BJ (cell line): ENCODE results near the gene EARS2. TPM values are rescaled to one million over a fixed set of nuclear protein-coding genes. Genes with fewer than 3 reads are reported as not detected.

Source experiments
- CTCF ChIA-PET: fragments of 350-600 bp; formaldehyde crosslinking; extraction: SDS; loops from one replicate; lab custom pipeline; 2021; ENCODE audit warnings: antibody characterized with exemption, inconsistent platforms; lab: Yijun Ruan, JAX
- POLR2A ChIA-PET: fragments of 300-600 bp; sonication (Branson Sonifier 250); formaldehyde crosslinking; extraction: SDS; loops from one replicate; lab custom pipeline; 2021; ENCODE audit warnings: antibody characterized with exemption; lab: Charles Lee
- DNase-seq: peaks from one replicate; pipeline ENCODE4 v3.0.0-alpha.2; 2011; ENCODE audit warnings: low read depth
- H3K27me3 ChIP-seq: 2 replicates; pipeline ENCODE4 v1.6.0; 2011; ENCODE audit warnings: low read length; ENCODE audit not compliant: control insufficient read depth, insufficient read depth
- H3K36me3 ChIP-seq: 2 replicates; pipeline ENCODE4 v1.5.1; 2011; ENCODE audit warnings: low read length; ENCODE audit not compliant: control insufficient read depth, insufficient read depth
- H3K4me3 ChIP-seq: 2 replicates; pipeline ENCODE4 v1.5.1; 2011; ENCODE audit warnings: low read depth, mild to moderate bottlenecking, control low read depth, low read length
- polyA plus RNA-seq: library from polyadenylated mRNA; depleted of rRNA; stranded (reverse); fragments of >200 nt; gene quantifications from 2 replicates; pipeline ENCODE4 v1.2.3, GENCODE V29; 2011
- TF ChIP-seq, protein P1 (sequence below): IDR thresholded peaks from 2 replicates; pipeline ENCODE4 v1.5.1; 2011; ENCODE audit warnings: low read depth, mild to moderate bottlenecking, control low read depth, inconsistent platforms, low read length, moderate library complexity; ENCODE audit not compliant: insufficient read depth

EARS2 gene
- polyA plus RNA-seq, 1 experiment: 28.8 TPM

DNA sequence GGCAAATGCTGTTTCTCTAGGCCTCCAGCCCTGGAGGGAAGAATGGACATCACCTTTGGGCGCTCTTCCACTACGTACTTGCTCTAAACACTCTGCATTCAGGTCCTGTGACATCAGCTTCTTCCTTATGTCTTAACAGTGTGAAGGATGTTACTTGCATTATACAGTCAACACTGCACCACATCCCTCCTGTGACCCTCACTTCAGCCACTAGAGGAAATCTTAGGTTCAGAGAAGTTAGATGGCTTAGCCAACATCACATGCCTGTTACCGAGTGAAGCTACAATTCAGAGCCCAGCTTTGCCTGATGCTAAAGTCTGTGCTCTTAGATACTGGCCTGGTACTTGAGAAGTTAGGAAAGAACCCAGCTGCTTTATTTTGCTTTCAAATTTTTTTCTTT lies 18.7 kb upstream of the EARS2 start:
- no peak for DNase-seq
- Histone ChIP-seq H3K36me3 (peaks cover 21% of the 10 kb centered on the region), H3K27me3 (no peaks in the 10 kb centered on the region), H3K4me3 (no peak overlapping the region)
- POLR2A ChIA-PET: interaction anchor here (0.7 kb wide), 1 partner anchor 14 kb away, joined by 3 read pairs; no protein-coding TSS in a partner anchor
- CTCF ChIA-PET: interaction anchor here (0.5 to 2.0 kb wide), 2 partner anchors 18 to 21 kb away, joined by 3 to 6 read pairs; partner anchors contain the start of genes EARS2 and UBFD1
- TF ChIP-seq, protein P1, sequence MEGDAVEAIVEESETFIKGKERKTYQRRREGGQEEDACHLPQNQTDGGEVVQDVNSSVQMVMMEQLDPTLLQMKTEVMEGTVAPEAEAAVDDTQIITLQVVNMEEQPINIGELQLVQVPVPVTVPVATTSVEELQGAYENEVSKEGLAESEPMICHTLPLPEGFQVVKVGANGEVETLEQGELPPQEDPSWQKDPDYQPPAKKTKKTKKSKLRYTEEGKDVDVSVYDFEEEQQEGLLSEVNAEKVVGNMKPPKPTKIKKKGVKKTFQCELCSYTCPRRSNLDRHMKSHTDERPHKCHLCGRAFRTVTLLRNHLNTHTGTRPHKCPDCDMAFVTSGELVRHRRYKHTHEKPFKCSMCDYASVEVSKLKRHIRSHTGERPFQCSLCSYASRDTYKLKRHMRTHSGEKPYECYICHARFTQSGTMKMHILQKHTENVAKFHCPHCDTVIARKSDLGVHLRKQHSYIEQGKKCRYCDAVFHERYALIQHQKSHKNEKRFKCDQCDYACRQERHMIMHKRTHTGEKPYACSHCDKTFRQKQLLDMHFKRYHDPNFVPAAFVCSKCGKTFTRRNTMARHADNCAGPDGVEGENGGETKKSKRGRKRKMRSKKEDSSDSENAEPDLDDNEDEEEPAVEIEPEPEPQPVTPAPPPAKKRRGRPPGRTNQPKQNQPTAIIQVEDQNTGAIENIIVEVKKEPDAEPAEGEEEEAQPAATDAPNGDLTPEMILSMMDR: no peak

DNA sequence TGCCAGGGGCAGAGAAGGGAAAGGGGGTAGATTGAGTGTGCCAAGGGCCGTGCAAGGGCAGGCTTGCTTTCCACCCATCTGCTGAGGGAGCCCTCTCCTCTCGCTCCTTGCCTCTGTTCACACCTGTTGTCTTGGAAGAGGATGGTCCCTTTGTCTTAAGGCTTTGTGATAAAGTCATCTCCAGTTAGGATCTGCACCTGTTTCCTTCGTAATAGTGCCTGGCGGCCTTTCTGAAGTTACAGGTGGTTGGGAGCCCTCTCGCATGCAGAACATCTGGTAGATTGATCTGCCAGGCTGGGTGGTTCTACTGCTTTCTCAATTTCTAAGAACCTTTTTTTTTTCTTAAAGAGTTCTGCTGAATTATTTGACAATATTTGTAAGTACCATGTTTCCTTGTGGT lies 16.7 kb upstream of the EARS2 start:
- CTCF ChIA-PET: no interaction called here
- POLR2A ChIA-PET: no interaction called here

DNA sequence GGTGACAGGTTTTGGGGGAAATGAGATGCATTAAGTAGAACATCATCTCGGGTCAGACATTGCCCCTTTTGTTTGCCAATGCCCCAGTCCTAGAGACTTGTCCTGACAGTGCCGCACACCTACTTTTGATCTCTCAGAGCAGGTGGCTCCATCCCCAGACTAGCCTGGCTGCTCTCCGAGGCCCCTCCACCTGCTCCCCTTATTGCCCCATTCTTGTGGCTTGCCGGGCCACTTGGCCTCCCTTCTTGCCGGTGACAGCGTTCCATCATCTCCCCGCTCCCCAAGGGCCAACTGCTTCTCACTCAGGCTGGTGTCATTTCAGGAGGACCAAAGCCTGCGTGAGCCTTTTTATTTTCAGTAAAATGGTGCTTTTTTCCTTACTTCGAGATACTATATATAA lies 15.2 kb upstream of the EARS2 start:
- Histone ChIP-seq H3K36me3 (peaks cover 27% of the 10 kb centered on the region), H3K27me3 (no peaks in the 10 kb centered on the region), H3K4me3 (no peak overlapping the region)
- ChIA-PET CTCF (interaction anchor here (1.9 kb wide), 1 partner anchor 24 kb away, joined by 6 read pairs; the partner anchor contains the start of gene NDUFAB1), POLR2A (no interaction called here)
- TF ChIP-seq, protein P1: no peak
- DNase-seq: no peak

More for the DNA sequence above, 16.7 kb upstream of the EARS2 start:
- DNase-seq: no peak
- no peaks in the 10 kb centered on the region for H3K27me3 ChIP-seq
- TF ChIP-seq, protein P1: no peak
- no peak overlapping the region for H3K4me3 ChIP-seq
- peaks cover 19% of the 10 kb centered on the region for H3K36me3 ChIP-seq

- peaks cover 28% of the 10 kb centered on the region for H3K36me3 ChIP-seq
- no peak overlapping the region for H3K4me3 ChIP-seq
- CTCF ChIA-PET: interaction anchor here (1.9 to 2.0 kb wide), 2 partner anchors 14 to 25 kb away, joined by 6 to 10 read pairs; partner anchors contain the start of genes EARS2, NDUFAB1 and UBFD1
- no peaks in the 10 kb centered on the region for H3K27me3 ChIP-seq
- TF ChIP-seq, protein P1: no peak
- DNase-seq: no peak
- POLR2A ChIA-PET: no interaction called here
Measured at GRCh38 chr16:23571895-23572294, 14.7 kb upstream of the EARS2 start.

DNA sequence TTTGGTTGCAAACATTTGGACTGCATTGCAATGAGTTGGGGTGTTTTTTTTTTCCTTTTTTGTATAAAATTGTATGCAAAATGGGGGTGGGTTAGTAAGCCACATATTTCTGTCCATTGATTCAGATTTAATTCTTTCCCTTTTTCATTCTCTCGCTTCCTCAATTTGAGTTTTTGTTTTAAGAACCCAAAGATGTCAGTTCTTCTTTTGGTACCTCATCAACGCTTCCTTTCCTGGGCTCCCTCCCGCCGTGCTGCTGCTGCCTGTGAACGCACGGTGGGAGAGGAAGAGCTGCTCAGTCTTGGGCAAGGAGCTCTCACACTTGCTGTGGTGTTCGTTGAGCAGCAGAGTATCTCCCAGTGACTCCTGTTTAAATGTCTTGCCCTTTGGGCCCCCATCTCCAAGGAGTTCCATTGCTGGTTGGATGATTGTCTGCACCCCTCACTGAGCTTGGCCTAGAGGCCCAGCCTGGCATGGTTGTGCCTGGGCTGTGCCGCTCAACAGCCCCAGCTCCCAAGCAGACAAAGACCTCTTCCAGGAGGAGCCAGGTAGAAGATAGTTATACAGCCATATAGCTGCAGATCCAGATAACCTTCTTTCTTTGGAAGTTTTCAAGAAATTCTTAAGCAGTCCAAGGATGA lies 14.0 kb upstream of the EARS2 start:
- peaks cover 29% of the 10 kb centered on the region for H3K36me3 ChIP-seq
- POLR2A ChIA-PET: no interaction called here
- no peak for DNase-seq
- CTCF ChIA-PET: interaction anchor here (1.9 to 2.0 kb wide), 2 partner anchors 14 to 25 kb away, joined by 6 to 10 read pairs; partner anchors contain the start of genes EARS2, NDUFAB1 and UBFD1
- TF ChIP-seq, protein P1: no peak
- H3K4me3 ChIP-seq: no peak overlapping the region
- H3K27me3 ChIP-seq: no peaks in the 10 kb centered on the region
